Endothelial cell of umbilical vein (primary cell): ENCODE measurements around the gene C17orf50. TPM values are rescaled to one million over a fixed set of nuclear protein-coding genes. Genes with fewer than 3 reads are reported as not detected.
A peak's percentile ranks its signal among the peaks of the same experiment; 100 is the strongest.

Source experiments
- BruUV-seq: library from RNA; stranded (reverse); fragments of 400-500 nt; replicated peaks from 2 replicates; lab custom pipeline; 2021; lab: Mats Ljungman, UMichigan
- CTCF ChIA-PET: fragments of 300-600, 350-600 bp; sonication (Branson Sonifier 250); formaldehyde crosslinking; loops from one replicate; lab custom pipeline; 2021; ENCODE audit warnings: antibody characterized with exemption, inconsistent platforms; lab: Charles Lee
- POLR2A ChIA-PET: fragments of 300-600, 350-600 bp; sonication (Branson Sonifier 250); formaldehyde crosslinking; loops from one replicate; lab custom pipeline; 2021; ENCODE audit warnings: antibody characterized with exemption, inconsistent platforms; lab: Charles Lee
- DNase-seq: peaks from one replicate; pipeline ENCODE4 v3.0.0-alpha.2; 2011; ENCODE audit warnings: low read depth, low spot score
- FAIRE-seq: peaks from 2 replicates; lab custom pipeline; 2011; peaks lifted over from hg19 to GRCh38; lab: Jason Lieb, UNC
- H2AFZ ChIP-seq: 2 replicates; pipeline ENCODE4 v1.6.0; 2012; ENCODE audit warnings: low read depth, low read length, control low read depth, inconsistent platforms
- H3K27ac ChIP-seq: 2 replicates; pipeline ENCODE4 v1.5.1; 2011; ENCODE audit warnings: low read depth, mild to moderate bottlenecking, control low read depth, low read length, moderate library complexity; ENCODE audit not compliant: insufficient read depth
- H3K27me3 ChIP-seq, 2 experiments: 2 replicates each; pipeline versions ENCODE4 v1.6.0 to v1.6.1; 2011; ENCODE audit warnings: low read length in 2 of 2, mixed read lengths in 1 of 2; ENCODE audit not compliant: control insufficient read depth in 2 of 2, insufficient read depth in 2 of 2
- H3K36me3 ChIP-seq, 2 experiments: 2 replicates in 1 of 2; 3 replicates in 1 of 2; pipeline ENCODE4 v1.5.1; 2011; ENCODE audit warnings: low read length in 2 of 2, mild to moderate bottlenecking in 1 of 2, moderate library complexity in 1 of 2; ENCODE audit not compliant: control insufficient read depth in 2 of 2, insufficient read depth in 2 of 2; ENCODE audit errors: extremely low read depth in 1 of 2
- H3K4me1 ChIP-seq: 3 replicates; pipeline ENCODE4 v1.5.1; 2011; ENCODE audit warnings: mild to moderate bottlenecking, low read length; ENCODE audit not compliant: control insufficient read depth, insufficient read depth; ENCODE audit errors: extremely low read depth
- H3K4me2 ChIP-seq: 2 replicates; pipeline ENCODE4 v1.6.1; 2011; ENCODE audit warnings: low read length, control low read depth, mixed read lengths; ENCODE audit not compliant: insufficient read depth
- H3K4me3 ChIP-seq, 3 experiments: fragments of 200-600 bp in 1 of 3; sonication (generic), shearing (Covaris generic) in 1 of 3; replicated peaks in 1 of 3; 2 replicates each; pipeline ENCODE4 v1.5.1; 2011 to 2016; ENCODE audit warnings: control low read depth in 3 of 3, low read length in 3 of 3, mild to moderate bottlenecking in 2 of 3, inconsistent platforms in 1 of 3, low read depth in 1 of 3, moderate library complexity in 1 of 3; ENCODE audit not compliant: insufficient read depth in 1 of 3
- H3K79me2 ChIP-seq: 2 replicates; pipeline ENCODE4 v1.6.0; 2012; ENCODE audit warnings: low read length, inconsistent platforms; ENCODE audit not compliant: control insufficient read depth, insufficient read depth
- H3K9ac ChIP-seq: replicated peaks from 2 replicates; pipeline ENCODE3; 2011; ENCODE audit warnings: low read length, control low read depth; ENCODE audit not compliant: insufficient read depth; ENCODE audit errors: extremely low read depth
- H3K9me1 ChIP-seq: replicated peaks from 3 replicates; pipeline ENCODE4 v1.6.0; 2011; ENCODE audit warnings: mild to moderate bottlenecking, low read length; ENCODE audit not compliant: control insufficient read depth, insufficient read depth; ENCODE audit errors: extremely low read depth
- H3K9me3 ChIP-seq: replicated peaks from 2 replicates; pipeline ENCODE4 v1.5.1; 2012; ENCODE audit warnings: low read length, inconsistent platforms; ENCODE audit not compliant: control insufficient read depth, insufficient read depth
- H4K20me1 ChIP-seq: replicated peaks from 2 replicates; pipeline ENCODE3; 2011; ENCODE audit warnings: mild to moderate bottlenecking, low read length; ENCODE audit not compliant: control insufficient read depth, insufficient read depth; ENCODE audit errors: extremely low read depth
- EZH2 ChIP-seq: IDR thresholded peaks from 2 replicates; pipeline ENCODE4 v1.6.1; 2012; ENCODE audit warnings: borderline replicate concordance, low read depth, mild to moderate bottlenecking, moderate library complexity, low read length, inconsistent platforms; ENCODE audit not compliant: severe bottlenecking
- dilution Hi-C: fragments of 300-500 bp; cut with MboI; formaldehyde crosslinking; loops from one replicate; pipeline ENCODE4 v1.15.0; 2019; ENCODE audit warnings: low sequenced_read_pairs; ENCODE audit not compliant: extremely low pct_ligation_motif_present
- intact Hi-C: fragments of 100-400 bp; cut with micrococcal nuclease; formaldehyde crosslinking; loops from one replicate; pipeline ENCODE4 v1.10.0; 2022
- polyA plus RNA-seq, 4 experiments: library from polyadenylated mRNA; depleted of rRNA in 3 of 4; stranded (reverse) in 3 of 4; unstranded in 1 of 4; fragments of >200 nt; gene quantifications; 2 replicates each; pipeline versions ENCODE4 v1.2.1 to v1.2.3, GENCODE V29; 2011 to 2012; ENCODE audit warnings: missing spikeins in 1 of 4
- total RNA-seq: library from RNA; stranded (reverse); gene quantifications from 2 replicates; pipeline ENCODE4 v1.2.3, GENCODE V29; 2021
- TF ChIP-seq, protein P1 (sequence below), 2 donors: IDR thresholded peaks; 1 replicate in 1 of 2; 2 replicates in 1 of 2; pipeline ENCODE4 v1.5.1; 2011; ENCODE audit warnings: low read length in 2 of 2, mild to moderate bottlenecking in 2 of 2, moderate library complexity in 2 of 2, control low read depth in 1 of 2, inconsistent platforms in 1 of 2, low read depth in 1 of 2; ENCODE audit not compliant: insufficient read depth in 1 of 2; ENCODE audit errors: extremely low read depth in 1 of 2

Gene C17orf50
- total and polyA plus RNA-seq, 2 donors (not counting 3 experiments of a cell fraction or from before 2014, with no cell fraction given): 0.15 TPM; not detected in 1

DNA sequence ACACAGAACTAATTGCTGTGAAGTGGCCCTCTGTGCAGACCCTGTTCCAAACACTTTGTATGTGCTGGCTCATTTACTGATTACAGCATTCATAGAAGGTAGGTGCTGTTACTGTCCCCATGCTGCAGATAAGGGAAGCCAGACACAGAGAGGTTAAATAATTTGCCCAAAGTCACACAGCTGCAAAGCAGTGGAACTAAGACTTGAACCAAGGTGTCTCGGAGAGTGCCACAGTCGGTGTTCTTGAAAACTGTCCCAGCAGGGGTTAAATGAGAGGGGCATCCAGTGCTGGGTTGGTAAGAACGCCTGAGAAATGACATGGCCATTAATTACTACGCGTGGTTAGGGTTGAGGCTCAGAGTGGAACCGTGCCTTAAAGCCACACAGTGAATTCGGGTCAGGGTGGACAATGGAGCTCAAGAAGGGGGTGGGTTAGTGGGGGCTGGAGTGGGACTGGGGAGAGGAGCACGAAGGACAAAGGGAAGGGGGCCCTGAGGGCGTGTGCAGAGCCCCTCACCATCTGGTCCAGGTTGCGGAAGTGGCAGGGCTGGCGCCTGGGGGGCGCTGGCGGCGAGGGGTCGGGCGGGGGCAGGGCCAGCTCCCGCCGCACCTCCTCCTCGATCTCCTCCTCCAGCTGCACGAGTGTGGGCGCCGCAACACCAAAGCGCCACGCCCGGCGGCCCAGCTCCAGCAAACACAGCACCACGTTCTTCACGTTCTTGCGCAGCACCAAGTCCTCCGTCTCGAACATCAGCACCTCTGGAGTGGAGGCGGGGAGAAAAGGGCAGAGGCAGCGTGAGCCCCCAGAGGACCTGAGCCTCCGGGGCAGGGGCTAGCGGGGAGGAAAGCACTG is 10.9 kb upstream of the C17orf50 start:
- FAIRE-seq (no peak), DNase-seq (no peak)
- TF ChIP-seq EZH2: peak; percentile 10
- TF ChIP-seq, protein P1, sequence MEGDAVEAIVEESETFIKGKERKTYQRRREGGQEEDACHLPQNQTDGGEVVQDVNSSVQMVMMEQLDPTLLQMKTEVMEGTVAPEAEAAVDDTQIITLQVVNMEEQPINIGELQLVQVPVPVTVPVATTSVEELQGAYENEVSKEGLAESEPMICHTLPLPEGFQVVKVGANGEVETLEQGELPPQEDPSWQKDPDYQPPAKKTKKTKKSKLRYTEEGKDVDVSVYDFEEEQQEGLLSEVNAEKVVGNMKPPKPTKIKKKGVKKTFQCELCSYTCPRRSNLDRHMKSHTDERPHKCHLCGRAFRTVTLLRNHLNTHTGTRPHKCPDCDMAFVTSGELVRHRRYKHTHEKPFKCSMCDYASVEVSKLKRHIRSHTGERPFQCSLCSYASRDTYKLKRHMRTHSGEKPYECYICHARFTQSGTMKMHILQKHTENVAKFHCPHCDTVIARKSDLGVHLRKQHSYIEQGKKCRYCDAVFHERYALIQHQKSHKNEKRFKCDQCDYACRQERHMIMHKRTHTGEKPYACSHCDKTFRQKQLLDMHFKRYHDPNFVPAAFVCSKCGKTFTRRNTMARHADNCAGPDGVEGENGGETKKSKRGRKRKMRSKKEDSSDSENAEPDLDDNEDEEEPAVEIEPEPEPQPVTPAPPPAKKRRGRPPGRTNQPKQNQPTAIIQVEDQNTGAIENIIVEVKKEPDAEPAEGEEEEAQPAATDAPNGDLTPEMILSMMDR (IDR thresholded peaks at IDR 0.05; ENCODE audit: extremely low read depth in 1 of 2, insufficient read depth in 1 of 2, low read depth in 1 of 2, low read length in 2 of 2): no peak
- H3K9ac ChIP-seq: no peak overlapping the region
- intact Hi-C loops (no loop called here), dilution Hi-C loops (loop anchor here (25.0 kb wide), 1 partner anchor 137 kb away; no protein-coding TSS in a partner anchor)
- no peak overlapping the region for H3K4me2 ChIP-seq
- H2AFZ ChIP-seq: no peak overlapping the region
- H3K4me3 ChIP-seq: no peak overlapping the region
- no TSS peak for BruUV-seq
- no peaks in the 10 kb centered on the region for H3K79me2 ChIP-seq
- ChIA-PET POLR2A (no interaction called here), CTCF (interaction anchor here (0.8 to 6.7 kb wide), 6 partner anchors 8 to 194 kb away, joined by 3 to 270 read pairs (median 3); partner anchors contain the start of gene C17orf50)
- no peaks in the 10 kb centered on the region for H4K20me1 ChIP-seq
- no peak overlapping the region for H3K27ac ChIP-seq
- no peaks in the 10 kb centered on the region for H3K9me3 ChIP-seq
- peaks cover 27 to 28% of the 10 kb centered on the region in 2 experiments for H3K27me3 ChIP-seq
- H3K36me3 ChIP-seq: no peaks in the 10 kb centered on the region
- no peaks in the 10 kb centered on the region for H3K9me1 ChIP-seq
- H3K4me1 ChIP-seq: no peaks in the 10 kb centered on the region
